ENCODE results near the gene PLA2G1B. TPM values are rescaled to one million over a fixed set of nuclear protein-coding genes. Genes with fewer than 3 reads are reported as not detected.

Gene PLA2G1B
- total RNA-seq, 2 donors from 2014 or later, result not detected

- 76% methylated on average over 6 of the region's 6 CpGs for WGBS
- intact Hi-C loops (cut with DNase I), result no loop called here
- DNase-seq (ENCODE audit: low spot score), result no peak
- no peaks in the 10 kb centered on the region for H3K9me3 ChIP-seq
- H3K27ac ChIP-seq, result no peak overlapping the region
- no peaks in the 10 kb centered on the region for H3K36me3 ChIP-seq
- no peak for TF ChIP-seq POLR2A (IDR thresholded peaks at IDR 0.05)
- TF ChIP-seq, protein P1, sequence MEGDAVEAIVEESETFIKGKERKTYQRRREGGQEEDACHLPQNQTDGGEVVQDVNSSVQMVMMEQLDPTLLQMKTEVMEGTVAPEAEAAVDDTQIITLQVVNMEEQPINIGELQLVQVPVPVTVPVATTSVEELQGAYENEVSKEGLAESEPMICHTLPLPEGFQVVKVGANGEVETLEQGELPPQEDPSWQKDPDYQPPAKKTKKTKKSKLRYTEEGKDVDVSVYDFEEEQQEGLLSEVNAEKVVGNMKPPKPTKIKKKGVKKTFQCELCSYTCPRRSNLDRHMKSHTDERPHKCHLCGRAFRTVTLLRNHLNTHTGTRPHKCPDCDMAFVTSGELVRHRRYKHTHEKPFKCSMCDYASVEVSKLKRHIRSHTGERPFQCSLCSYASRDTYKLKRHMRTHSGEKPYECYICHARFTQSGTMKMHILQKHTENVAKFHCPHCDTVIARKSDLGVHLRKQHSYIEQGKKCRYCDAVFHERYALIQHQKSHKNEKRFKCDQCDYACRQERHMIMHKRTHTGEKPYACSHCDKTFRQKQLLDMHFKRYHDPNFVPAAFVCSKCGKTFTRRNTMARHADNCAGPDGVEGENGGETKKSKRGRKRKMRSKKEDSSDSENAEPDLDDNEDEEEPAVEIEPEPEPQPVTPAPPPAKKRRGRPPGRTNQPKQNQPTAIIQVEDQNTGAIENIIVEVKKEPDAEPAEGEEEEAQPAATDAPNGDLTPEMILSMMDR (IDR thresholded peaks at IDR 0.05), result no peak
- no peak overlapping the region for H3K4me3 ChIP-seq
- H3K27me3 ChIP-seq (replicated peaks; ENCODE audit: insufficient read depth), result no peaks in the 10 kb centered on the region
- H3K4me1 ChIP-seq (replicated peaks), result peaks cover 1% of the 10 kb centered on the region
These were observed 36.9 kb upstream of the PLA2G1B start for GRCh38 chr12:120364487-120364886.

- TF ChIP-seq POLR2A (IDR thresholded peaks at IDR 0.05), result no peak
- no peak for TF ChIP-seq POLR2AphosphoS5 (IDR thresholded peaks at IDR 0.05)
- TF ChIP-seq, protein P1 (IDR thresholded peaks at IDR 0.05), result no peak
- Histone ChIP-seq H3K36me3 (no peaks in the 10 kb centered on the region), H3K4me3 (no peak overlapping the region), H3K9me3 (no peaks in the 10 kb centered on the region), H3K27ac (no peak overlapping the region), H3K27me3 (replicated peaks; ENCODE audit: insufficient read depth) (no peaks in the 10 kb centered on the region), H3K4me1 (replicated peaks) (no peaks in the 10 kb centered on the region)
- WGBS, result 76% methylated on average over 9 of the region's 9 CpGs
- no peak for DNase-seq (ENCODE audit: low spot score)
- intact Hi-C loops (cut with DNase I), result no loop called here
These were observed 35.8 kb upstream of the PLA2G1B start for GRCh38 chr12:120363274-120363855.

DNA sequence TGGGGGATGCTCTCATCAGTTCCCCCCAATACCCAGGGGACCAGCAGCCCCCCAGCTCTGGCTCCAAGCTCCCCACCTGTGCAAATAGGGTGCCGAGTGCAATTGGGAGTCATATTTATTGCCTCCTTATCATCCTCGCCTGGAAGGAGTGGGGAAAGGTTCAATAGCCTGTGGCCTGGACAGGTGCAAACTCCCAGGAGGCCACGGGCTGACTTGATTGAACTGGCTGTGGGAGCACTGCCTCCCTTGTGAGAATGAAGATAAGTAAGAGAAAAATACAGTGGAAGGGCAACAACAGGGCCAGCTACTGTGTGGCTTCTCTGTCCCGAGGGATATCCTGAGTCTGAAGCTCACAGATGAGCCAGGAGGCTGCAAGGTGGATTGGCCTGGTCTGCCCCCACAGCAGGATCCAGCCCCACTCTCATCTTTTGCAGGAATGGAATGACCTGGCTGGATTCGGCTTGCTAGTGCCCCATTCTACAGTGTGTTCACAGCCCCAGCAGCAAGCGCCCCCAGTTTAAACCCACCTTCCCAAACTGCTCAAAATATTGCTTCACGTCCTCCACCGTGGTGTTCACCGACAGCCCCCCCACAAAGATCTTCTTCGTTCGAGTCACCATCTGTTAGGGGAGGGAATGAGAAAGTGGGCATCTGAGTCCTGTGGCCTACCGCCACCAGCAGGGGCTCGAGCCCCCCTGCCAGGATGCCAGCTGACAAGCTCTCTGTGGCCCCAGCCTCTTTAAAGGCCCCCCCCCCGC is 35.1 kb upstream of the PLA2G1B start:
- no peak overlapping the region for H3K27ac ChIP-seq
- intact Hi-C loops (cut with DNase I), result no loop called here
- DNase-seq (ENCODE audit: low spot score), result no peak
- H3K36me3 ChIP-seq, result no peaks in the 10 kb centered on the region
- no peaks in the 10 kb centered on the region for H3K27me3 ChIP-seq (replicated peaks; ENCODE audit: insufficient read depth)
- 83% methylated on average over 14 of the region's 14 CpGs for WGBS
- no peaks in the 10 kb centered on the region for H3K4me1 ChIP-seq (replicated peaks)
- no peaks in the 10 kb centered on the region for H3K9me3 ChIP-seq
- no peak for TF ChIP-seq POLR2AphosphoS5 (IDR thresholded peaks at IDR 0.05)
- no peak for TF ChIP-seq POLR2A (IDR thresholded peaks at IDR 0.05)
- TF ChIP-seq, protein P1 (IDR thresholded peaks at IDR 0.05), result no peak
- no peak overlapping the region for H3K4me3 ChIP-seq

GRCh38 chr12:120361506-120362208 is 34.1 kb upstream of the PLA2G1B start:
- H3K27me3 ChIP-seq (replicated peaks; ENCODE audit: insufficient read depth), result no peaks in the 10 kb centered on the region
- no peaks in the 10 kb centered on the region for H3K36me3 ChIP-seq
- WGBS, result 8% methylated on average over 36 of the region's 56 CpGs
- H3K4me3 ChIP-seq, result peak overlapping the region; percentile 27 to 29
- peak overlapping the region; percentile 41 to 65 for H3K27ac ChIP-seq
- TF ChIP-seq POLR2AphosphoS5 (IDR thresholded peaks at IDR 0.05), result no peak
- TF ChIP-seq, protein P1 (IDR thresholded peaks at IDR 0.05), result no peak
- no peak for TF ChIP-seq POLR2A (IDR thresholded peaks at IDR 0.05)
- no peaks in the 10 kb centered on the region for H3K9me3 ChIP-seq
- H3K4me1 ChIP-seq (replicated peaks), result no peaks in the 10 kb centered on the region
- DNase-seq (ENCODE audit: low spot score), result peak; percentile 16
- intact Hi-C loops (cut with DNase I), result no loop called here

All from prostate gland (tissue), 2 donors.